ENCODE measurements around the gene CD36. TPM values are rescaled to one million over a fixed set of nuclear protein-coding genes. Genes with fewer than 3 reads are reported as not detected.

Gene CD36
- 1.2 TPM in 2 replicates for total RNA-seq

DNA sequence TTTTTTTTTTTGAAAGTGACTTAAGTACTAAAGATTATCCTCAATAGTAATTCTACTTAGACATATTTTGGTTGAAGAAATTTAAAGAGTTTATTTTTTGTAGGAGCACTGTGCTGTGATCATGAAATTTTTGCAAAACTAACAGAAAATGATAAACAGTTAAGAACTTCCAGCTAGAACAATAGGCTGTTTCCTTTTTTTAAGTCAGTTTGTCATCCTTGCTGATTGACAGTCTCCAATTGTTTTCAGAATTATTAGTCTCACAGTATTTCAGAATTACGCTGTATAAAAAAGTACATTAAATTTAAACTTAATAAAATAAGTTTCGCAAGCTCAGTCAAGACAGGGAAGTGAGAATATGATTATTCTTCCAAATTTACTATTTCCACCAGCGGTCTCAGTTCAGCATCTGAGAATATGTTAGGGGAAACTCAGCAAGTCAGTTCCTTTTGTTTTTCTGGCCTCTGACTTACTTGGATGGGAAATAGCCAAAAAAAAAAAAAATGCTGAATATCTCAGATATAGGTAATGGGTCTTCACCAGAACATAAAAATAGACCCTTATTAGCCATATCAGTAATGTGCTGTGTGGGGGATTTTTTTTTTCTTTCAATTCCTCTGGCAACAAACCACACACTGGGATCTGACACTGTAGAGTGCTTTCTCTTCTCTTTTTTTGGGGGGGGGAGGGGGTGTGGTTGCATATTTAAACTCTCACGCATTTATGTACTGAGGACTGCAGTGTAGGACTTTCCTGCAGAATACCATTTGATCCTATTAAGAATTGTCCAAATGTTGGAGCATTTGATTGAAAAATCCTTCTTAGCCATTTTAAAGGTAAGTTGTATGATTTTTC lies at the start of gene CD36:
CD36 (plus strand) TSS at position 732 of the 855 bp plus-strand sequence. CDS start 8,099 bp downstream, outside the sequence.

Other genes with a start within 250 kb of the CD36 start
- not detected in 2 replicates for gene GNAT3, start 126.6 kb upstream of the CD36 start, total RNA-seq